ENCODE measurements around the gene SBNO2. TPM values are rescaled to one million over a fixed set of nuclear protein-coding genes. Genes with fewer than 3 reads are reported as not detected.
"Not testable (repeated sequence)": the region's sequence is repeated elsewhere in the genome, so short reads cannot be mapped to it uniquely, and the experiment has no call there.

Gene SBNO2
- total RNA-seq, 6 donors from 2014 or later, result 44.8 to 159 (median 106) TPM

DNA sequence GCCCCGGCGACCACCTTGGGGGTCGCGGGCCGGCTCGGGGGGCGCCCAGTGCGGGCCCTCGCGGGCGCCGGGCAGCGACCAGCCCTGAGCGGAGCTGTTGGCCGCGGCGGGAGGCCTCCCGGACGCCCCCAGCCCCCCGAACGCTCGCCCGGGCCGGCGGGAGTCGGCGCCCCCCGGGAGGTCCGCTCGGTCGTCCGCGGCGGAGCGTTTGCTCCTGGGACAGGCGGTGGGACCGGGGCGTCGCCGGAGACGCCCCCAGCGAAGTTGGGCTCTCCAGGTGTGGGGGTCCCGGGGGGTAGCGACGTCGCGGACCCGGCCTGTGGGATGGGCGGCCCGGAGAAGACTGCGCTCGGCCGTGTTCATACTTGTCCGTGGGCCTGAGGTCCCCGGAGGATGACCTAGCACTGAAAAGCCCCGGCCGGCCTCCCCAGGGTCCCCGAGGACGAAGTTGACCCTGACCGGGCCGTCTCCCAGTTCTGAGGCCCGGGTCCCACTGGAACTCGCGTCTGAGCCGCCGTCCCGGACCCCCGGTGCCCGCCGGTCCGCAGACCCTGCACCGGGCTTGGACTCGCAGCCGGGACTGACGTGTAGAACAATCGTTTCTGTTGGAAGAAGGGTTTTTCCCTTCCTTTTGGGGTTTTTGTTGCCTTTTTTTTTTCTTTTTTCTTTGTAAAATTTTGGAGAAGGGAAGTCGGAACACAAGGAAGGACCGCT is 32.2 kb upstream of the SBNO2 start:
- H3K9me3 ChIP-seq, result no peaks in the 10 kb centered on the region
- DNase-seq (peak in 1 of 2 donors; percentile 85), ATAC-seq (ENCODE audit: low FRiP score in 2 of 2) (no peak)
- peaks cover 0 to 3% (median 0%) of the 10 kb centered on the region in 4 donors for H3K36me3 ChIP-seq
- no peaks in the 10 kb centered on the region for H3K27me3 ChIP-seq
- WGBS, 2 donors, result 2% methylated on average over 20 to 28 of the region's 78 CpGs
- peaks cover 35 to 54% (median 43%) of the 10 kb centered on the region in 4 donors for H3K4me1 ChIP-seq
- TF ChIP-seq POLR2AphosphoS5 (IDR thresholded peaks at IDR 0.05), result no peak
- TF ChIP-seq EP300 (IDR thresholded peaks at IDR 0.05), result no peak
- no peak for TF ChIP-seq POLR2A (IDR thresholded peaks at IDR 0.05)
- TF ChIP-seq, protein P1, sequence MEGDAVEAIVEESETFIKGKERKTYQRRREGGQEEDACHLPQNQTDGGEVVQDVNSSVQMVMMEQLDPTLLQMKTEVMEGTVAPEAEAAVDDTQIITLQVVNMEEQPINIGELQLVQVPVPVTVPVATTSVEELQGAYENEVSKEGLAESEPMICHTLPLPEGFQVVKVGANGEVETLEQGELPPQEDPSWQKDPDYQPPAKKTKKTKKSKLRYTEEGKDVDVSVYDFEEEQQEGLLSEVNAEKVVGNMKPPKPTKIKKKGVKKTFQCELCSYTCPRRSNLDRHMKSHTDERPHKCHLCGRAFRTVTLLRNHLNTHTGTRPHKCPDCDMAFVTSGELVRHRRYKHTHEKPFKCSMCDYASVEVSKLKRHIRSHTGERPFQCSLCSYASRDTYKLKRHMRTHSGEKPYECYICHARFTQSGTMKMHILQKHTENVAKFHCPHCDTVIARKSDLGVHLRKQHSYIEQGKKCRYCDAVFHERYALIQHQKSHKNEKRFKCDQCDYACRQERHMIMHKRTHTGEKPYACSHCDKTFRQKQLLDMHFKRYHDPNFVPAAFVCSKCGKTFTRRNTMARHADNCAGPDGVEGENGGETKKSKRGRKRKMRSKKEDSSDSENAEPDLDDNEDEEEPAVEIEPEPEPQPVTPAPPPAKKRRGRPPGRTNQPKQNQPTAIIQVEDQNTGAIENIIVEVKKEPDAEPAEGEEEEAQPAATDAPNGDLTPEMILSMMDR (IDR thresholded peaks at IDR 0.05), result no peak
- peak overlapping the region; percentile 5 to 77 (median 62) for H3K4me3 ChIP-seq
- peak overlapping the region; percentile 64 to 91 (median 86) for H3K27ac ChIP-seq

DNA sequence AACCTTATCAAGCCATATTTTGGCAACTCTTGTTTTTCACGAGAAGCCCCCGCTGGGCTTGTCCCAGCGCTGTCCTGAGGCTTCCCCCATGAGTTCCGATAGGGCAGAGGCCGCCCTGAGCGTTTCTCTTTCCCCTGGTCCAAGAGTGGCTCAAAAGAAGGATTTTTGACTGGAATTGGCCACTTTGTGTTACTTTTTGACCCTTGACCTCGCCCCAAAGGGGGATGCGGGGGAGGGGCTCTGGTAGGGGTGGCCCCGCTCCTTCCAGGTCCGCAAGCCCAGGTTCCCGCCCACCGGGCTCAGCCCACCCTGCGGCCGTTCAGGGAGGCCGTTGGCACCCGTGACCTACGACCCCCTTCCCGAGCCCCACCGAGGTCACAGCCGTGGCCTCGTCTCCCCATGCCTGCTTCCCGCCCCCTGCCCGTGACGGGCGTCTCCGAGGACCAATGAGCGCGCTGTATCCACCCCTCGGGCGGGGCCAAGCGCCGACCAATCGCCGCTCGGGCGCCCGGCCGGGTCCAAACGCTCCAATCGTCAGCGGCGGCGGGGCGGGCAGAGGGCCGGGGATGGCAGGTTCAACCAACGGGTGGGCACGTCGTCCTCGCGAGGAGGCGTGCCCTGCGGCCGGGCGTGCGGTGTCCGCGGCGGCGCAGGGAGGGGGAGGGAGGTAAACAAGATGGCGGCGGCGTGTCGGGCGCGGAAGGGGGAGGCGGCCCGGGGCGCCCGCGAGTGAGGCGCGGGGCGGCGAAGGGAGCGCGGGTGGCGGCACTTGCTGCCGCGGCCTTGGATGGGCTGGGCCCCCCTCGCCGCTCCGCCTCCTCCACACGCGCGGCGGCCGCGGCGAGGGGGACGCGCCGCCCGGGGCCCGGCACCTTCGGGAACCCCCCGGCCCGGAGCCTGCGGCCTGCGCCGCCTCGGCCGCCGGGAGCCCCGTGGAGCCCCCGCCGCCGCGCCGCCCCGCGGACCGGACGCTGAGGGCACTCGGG is 31.3 kb upstream of the SBNO2 start, which contains the start of gene STK11:
Gene STK11 (plus strand): TSS at position 665 of the 986 bp plus-strand sequence. CDS start 1,136 bp downstream, outside the sequence.
- ATAC-seq (ENCODE audit: low FRiP score in 2 of 2) (peak; percentile 97 to 98), DNase-seq (peak; percentile 98 to 100)
- Histone ChIP-seq H3K36me3 (peaks cover 0 to 3% (median 0%) of the 10 kb centered on the region in 4 donors), H3K27me3 (no peaks in the 10 kb centered on the region), H3K27ac (peak within 1 kb of the TSS; percentile 64 to 91 (median 87)), H3K4me1 (peaks cover 33 to 47% (median 41%) of the 10 kb centered on the region in 4 donors), H3K4me3 (peak within 1 kb of the TSS; percentile 53 to 77 (median 62)), H3K9me3 (no peaks in the 10 kb centered on the region)
- TF ChIP-seq, protein P1 (IDR thresholded peaks at IDR 0.05), result peak in 1 of 6 experiments; percentile 19
- TF ChIP-seq POLR2A (IDR thresholded peaks at IDR 0.05), result peak in 2 of 4 donors; percentile 73 to 83
- TF ChIP-seq POLR2AphosphoS5 (IDR thresholded peaks at IDR 0.05), result peak; percentile 71 to 88
- no peak for TF ChIP-seq EP300 (IDR thresholded peaks at IDR 0.05)
- 10 to 64% methylated on average over 6 to 37 of the region's 114 CpGs for WGBS, 2 donors

DNA sequence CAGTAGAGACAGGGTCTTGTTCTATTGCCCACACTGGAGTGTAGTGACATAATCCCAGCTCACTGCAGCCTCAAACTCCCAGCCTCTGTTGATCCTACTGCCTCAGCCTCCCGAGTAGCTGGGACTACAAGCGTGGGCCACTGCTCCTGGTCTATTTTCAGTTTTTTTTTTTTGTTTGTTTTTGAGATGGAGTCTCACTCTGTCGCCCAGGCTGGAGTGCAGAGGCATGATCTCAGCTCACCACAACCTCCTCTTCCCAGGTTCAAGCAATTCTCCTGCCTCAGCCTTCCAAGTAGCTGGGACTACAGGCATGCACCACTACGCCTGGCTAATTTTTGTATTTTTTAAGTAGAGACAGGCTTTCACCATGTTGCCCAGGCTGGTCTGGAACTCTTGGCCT is 26.5 kb upstream of the SBNO2 start:
- not testable (repeated sequence) for ATAC-seq (ENCODE audit: low FRiP score in 2 of 2); H3K36me3 ChIP-seq; H3K9me3 ChIP-seq; H3K27ac ChIP-seq; H3K4me3 ChIP-seq; DNase-seq; H3K27me3 ChIP-seq
- 81 to 85% methylated on average over 4 of the region's 4 CpGs for WGBS, 2 donors
- H3K4me1 ChIP-seq, result peaks cover 6 to 16% (median 7%) of the 10 kb centered on the region in 4 donors

DNA sequence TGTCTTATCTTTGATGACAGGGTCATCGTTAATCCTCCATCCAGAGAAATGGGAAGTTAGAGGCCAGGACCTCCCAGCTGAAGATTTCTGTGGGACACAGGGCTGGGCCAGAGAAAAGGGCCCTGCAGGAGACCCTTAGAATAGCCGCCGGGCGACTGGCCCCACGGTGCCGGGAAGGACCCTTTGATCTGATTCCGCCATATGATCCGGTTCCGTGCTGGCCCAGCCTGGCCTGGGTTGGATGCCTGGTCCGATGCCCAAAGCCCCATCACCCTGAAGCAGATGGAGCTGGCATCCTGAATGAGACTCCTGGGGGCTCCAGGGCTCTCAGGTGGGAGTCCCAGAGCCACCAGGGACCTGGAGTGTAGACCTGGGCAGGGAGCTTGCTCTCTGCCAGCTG is 25.5 kb upstream of the SBNO2 start:
- 91% methylated on average over 9 of the region's 10 CpGs for WGBS, 2 donors
- DNase-seq (peak in 1 of 2 donors; percentile 58), ATAC-seq (ENCODE audit: low FRiP score in 2 of 2) (no peak)
- peaks cover 0 to 11% (median 1%) of the 10 kb centered on the region in 4 donors for H3K4me1 ChIP-seq
- no peaks in the 10 kb centered on the region for H3K9me3 ChIP-seq
- no peaks in the 10 kb centered on the region for H3K27me3 ChIP-seq
- H3K36me3 ChIP-seq, result no peaks in the 10 kb centered on the region
- TF ChIP-seq, protein P1 (IDR thresholded peaks at IDR 0.05), result no peak
- TF ChIP-seq POLR2A (IDR thresholded peaks at IDR 0.05) (no peak), POLR2AphosphoS5 (IDR thresholded peaks at IDR 0.05) (no peak), EP300 (IDR thresholded peaks at IDR 0.05) (no peak)
- no peak overlapping the region for H3K27ac ChIP-seq
- H3K4me3 ChIP-seq, result no peak overlapping the region

DNA sequence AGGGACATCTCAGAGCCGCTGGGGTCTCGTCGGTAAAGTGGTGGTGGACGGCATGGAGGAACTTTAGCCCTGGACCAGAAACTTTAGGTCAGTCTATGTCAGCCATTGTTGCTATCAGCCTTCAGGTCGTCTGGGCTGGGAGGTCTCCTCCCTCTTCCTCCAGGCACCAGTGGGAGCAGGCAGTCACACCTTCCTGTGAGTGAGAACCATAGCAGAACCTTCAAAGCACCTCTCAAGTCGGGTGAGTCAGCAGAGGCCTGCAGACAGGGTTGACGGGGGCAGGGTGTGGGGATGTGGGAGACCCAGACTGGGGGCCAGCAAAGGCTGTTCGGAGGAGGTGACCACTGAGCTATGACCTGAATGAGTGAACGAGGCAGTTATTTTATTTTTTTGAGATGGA is 15.4 kb upstream of the SBNO2 start:
- H3K4me1 ChIP-seq, result peaks cover 0 to 13% (median 6%) of the 10 kb centered on the region in 4 donors
- no peaks in the 10 kb centered on the region for H3K9me3 ChIP-seq
- H3K27me3 ChIP-seq, result no peaks in the 10 kb centered on the region
- no peak overlapping the region for H3K4me3 ChIP-seq
- ATAC-seq (ENCODE audit: low FRiP score in 2 of 2) (peak in 1 of 2 donors; percentile 45), DNase-seq (peak in 1 of 2 donors; percentile 77)
- H3K27ac ChIP-seq, result peak overlapping the region in 2 of 4 donors; percentile 7 to 35
- TF ChIP-seq EP300 (IDR thresholded peaks at IDR 0.05) (no peak), POLR2AphosphoS5 (IDR thresholded peaks at IDR 0.05) (no peak), POLR2A (IDR thresholded peaks at IDR 0.05) (no peak)
- TF ChIP-seq, protein P1 (IDR thresholded peaks at IDR 0.05), result no peak
- WGBS, 2 donors, result 75 to 76% methylated on average over 8 to 9 of the region's 9 CpGs
- H3K36me3 ChIP-seq, result no peaks in the 10 kb centered on the region
